Panc1 (cell line): ENCODE results near the gene TRAM2.

Experiments
- POLR2AphosphoS5 ChIP-seq: IDR thresholded peaks from 2 replicates; pipeline ENCODE4 v1.6.1; 2012; ENCODE audit warnings: mild to moderate bottlenecking, low read depth, low read length, moderate library complexity
- REST ChIP-seq, 2 experiments: IDR thresholded peaks; 2 replicates each; pipeline ENCODE4 v1.6.1; 2011 to 2012; ENCODE audit warnings: low read depth in 2 of 2, control low read depth in 1 of 2, low read length in 1 of 2, mild to moderate bottlenecking in 1 of 2, moderate library complexity in 1 of 2; ENCODE audit not compliant: insufficient read depth in 1 of 2
- SIN3A ChIP-seq: IDR thresholded peaks from 2 replicates; pipeline ENCODE4 v1.6.1; 2012; ENCODE audit warnings: low read depth, mild to moderate bottlenecking, low read length, moderate library complexity, borderline replicate concordance; ENCODE audit not compliant: insufficient read depth
- TCF7L2 ChIP-seq: IDR thresholded peaks from 2 replicates; pipeline ENCODE4 v1.6.1; 2011; ENCODE audit warnings: mild to moderate bottlenecking, low read depth, low read length, inconsistent platforms
- TF ChIP-seq, protein P1 (sequence below): fragments of 450-650 bp; IDR thresholded peaks from 2 replicates; pipeline ENCODE4 v1.5.1; 2017; ENCODE audit warnings: mild to moderate bottlenecking

GRCh38 chr6:52564856-52565255 lies 12.0 kb downstream of the TRAM2 start:
- no peak for TF ChIP-seq POLR2AphosphoS5
- TF ChIP-seq, protein P1, sequence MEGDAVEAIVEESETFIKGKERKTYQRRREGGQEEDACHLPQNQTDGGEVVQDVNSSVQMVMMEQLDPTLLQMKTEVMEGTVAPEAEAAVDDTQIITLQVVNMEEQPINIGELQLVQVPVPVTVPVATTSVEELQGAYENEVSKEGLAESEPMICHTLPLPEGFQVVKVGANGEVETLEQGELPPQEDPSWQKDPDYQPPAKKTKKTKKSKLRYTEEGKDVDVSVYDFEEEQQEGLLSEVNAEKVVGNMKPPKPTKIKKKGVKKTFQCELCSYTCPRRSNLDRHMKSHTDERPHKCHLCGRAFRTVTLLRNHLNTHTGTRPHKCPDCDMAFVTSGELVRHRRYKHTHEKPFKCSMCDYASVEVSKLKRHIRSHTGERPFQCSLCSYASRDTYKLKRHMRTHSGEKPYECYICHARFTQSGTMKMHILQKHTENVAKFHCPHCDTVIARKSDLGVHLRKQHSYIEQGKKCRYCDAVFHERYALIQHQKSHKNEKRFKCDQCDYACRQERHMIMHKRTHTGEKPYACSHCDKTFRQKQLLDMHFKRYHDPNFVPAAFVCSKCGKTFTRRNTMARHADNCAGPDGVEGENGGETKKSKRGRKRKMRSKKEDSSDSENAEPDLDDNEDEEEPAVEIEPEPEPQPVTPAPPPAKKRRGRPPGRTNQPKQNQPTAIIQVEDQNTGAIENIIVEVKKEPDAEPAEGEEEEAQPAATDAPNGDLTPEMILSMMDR, result no peak
- no peak for TF ChIP-seq REST (IDR thresholded peaks at IDR 0.05; ENCODE audit: insufficient read depth in 1 of 2, low read depth in 2 of 2, low read length in 1 of 2)
- TF ChIP-seq SIN3A, result no peak
- TF ChIP-seq TCF7L2, result no peak
